Measurements from ENCODE around the gene CDA. TPM values are rescaled to one million over a fixed set of nuclear protein-coding genes. Genes with fewer than 3 reads are reported as not detected.
A peak's percentile ranks its signal among the peaks of the same experiment; 100 is the strongest.

CDA gene
- total RNA-seq, 2 experiments from 2014 or later, result 0.38 to 0.50 TPM

GRCh38 chr1:20589331-20590278 lies 708 bp downstream of the CDA start:
- TF ChIP-seq, protein P1, sequence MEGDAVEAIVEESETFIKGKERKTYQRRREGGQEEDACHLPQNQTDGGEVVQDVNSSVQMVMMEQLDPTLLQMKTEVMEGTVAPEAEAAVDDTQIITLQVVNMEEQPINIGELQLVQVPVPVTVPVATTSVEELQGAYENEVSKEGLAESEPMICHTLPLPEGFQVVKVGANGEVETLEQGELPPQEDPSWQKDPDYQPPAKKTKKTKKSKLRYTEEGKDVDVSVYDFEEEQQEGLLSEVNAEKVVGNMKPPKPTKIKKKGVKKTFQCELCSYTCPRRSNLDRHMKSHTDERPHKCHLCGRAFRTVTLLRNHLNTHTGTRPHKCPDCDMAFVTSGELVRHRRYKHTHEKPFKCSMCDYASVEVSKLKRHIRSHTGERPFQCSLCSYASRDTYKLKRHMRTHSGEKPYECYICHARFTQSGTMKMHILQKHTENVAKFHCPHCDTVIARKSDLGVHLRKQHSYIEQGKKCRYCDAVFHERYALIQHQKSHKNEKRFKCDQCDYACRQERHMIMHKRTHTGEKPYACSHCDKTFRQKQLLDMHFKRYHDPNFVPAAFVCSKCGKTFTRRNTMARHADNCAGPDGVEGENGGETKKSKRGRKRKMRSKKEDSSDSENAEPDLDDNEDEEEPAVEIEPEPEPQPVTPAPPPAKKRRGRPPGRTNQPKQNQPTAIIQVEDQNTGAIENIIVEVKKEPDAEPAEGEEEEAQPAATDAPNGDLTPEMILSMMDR (IDR thresholded peaks at IDR 0.05), result no peak
- no peak overlapping the region for H3K4me3 Mint-ChIP-seq
- ATAC-seq (ENCODE audit: poor library complexity), result no peak
- peaks cover 0 to 11% of the 10 kb centered on the region in 2 experiments for H3K9me3 ChIP-seq (ENCODE audit: control insufficient read depth in 1 of 2, insufficient read depth in 1 of 2, low read length in 2 of 2)
- H3K4me1 Mint-ChIP-seq (ENCODE audit: low read depth), result peaks cover 6% of the 10 kb centered on the region
- H3K27me3 ChIP-seq (ENCODE audit: control insufficient read depth in 1 of 2, insufficient read depth in 2 of 2, low read length in 2 of 2), result peaks cover 24 to 40% of the 10 kb centered on the region in 2 experiments
- H3K9me3 Mint-ChIP-seq, result no peaks in the 10 kb centered on the region
- peaks cover 82% of the 10 kb centered on the region for H3K27me3 Mint-ChIP-seq
- peak in 2 of 14 experiments; percentile 40 to 52 for DNase-seq
- peak overlapping the region; percentile 18 for H3K4me3 ChIP-seq (ENCODE audit: low read length)
- H3K27ac Mint-ChIP-seq, result no peak overlapping the region
- H3K36me3 Mint-ChIP-seq (ENCODE audit: low read depth), result no peaks in the 10 kb centered on the region
- H3K36me3 ChIP-seq (ENCODE audit: insufficient read depth, low read length), result no peaks in the 10 kb centered on the region
- ChIA-PET CTCF (no interaction called here), POLR2A (no interaction called here)
- intact Hi-C loops (cut with DNase I, micrococcal nuclease), result no loop called here
- H3K27ac ChIP-seq (ENCODE audit: low read depth in 1 of 2, low read length in 2 of 2), result no peak overlapping the region
- H3K4me1 ChIP-seq (ENCODE audit: insufficient read depth, low read length), result peaks cover 5% of the 10 kb centered on the region

- Histone ChIP-seq H3K4me1 (ENCODE audit: insufficient read depth, low read length) (peaks cover 5% of the 10 kb centered on the region), H3K4me3 (ENCODE audit: low read length) (peak overlapping the region; percentile 18), H3K9me3 (ENCODE audit: control insufficient read depth in 1 of 2, insufficient read depth in 1 of 2, low read length in 2 of 2) (peaks cover 0 to 11% of the 10 kb centered on the region in 2 experiments), H3K27ac (ENCODE audit: low read depth in 1 of 2, low read length in 2 of 2) (no peak overlapping the region), H3K27me3 (ENCODE audit: control insufficient read depth in 1 of 2, insufficient read depth in 2 of 2, low read length in 2 of 2) (peaks cover 24 to 40% of the 10 kb centered on the region in 2 experiments), H3K36me3 (ENCODE audit: insufficient read depth, low read length) (no peaks in the 10 kb centered on the region)
- no peaks in the 10 kb centered on the region for H3K9me3 Mint-ChIP-seq
- peaks cover 76% of the 10 kb centered on the region for H3K27me3 Mint-ChIP-seq
- peaks cover 6% of the 10 kb centered on the region for H3K4me1 Mint-ChIP-seq (ENCODE audit: low read depth)
- H3K27ac Mint-ChIP-seq, result no peak overlapping the region
- ATAC-seq (ENCODE audit: poor library complexity) (no peak), DNase-seq (peak in 2 of 14 experiments; percentile 19 to 36)
- TF ChIP-seq, protein P1 (IDR thresholded peaks at IDR 0.05), result no peak
- H3K4me3 Mint-ChIP-seq, result no peak overlapping the region
- POLR2A ChIA-PET, result no interaction called here
- no peaks in the 10 kb centered on the region for H3K36me3 Mint-ChIP-seq (ENCODE audit: low read depth)
- intact Hi-C loops (cut with DNase I, micrococcal nuclease), result no loop called here
- CTCF ChIA-PET, result no interaction called here
Observed at GRCh38 chr1:20590306-20590777, 1.4 kb downstream of the CDA start.

- H3K4me1 Mint-ChIP-seq (ENCODE audit: low read depth), result peaks cover 6% of the 10 kb centered on the region
- no peaks in the 10 kb centered on the region for H3K36me3 Mint-ChIP-seq (ENCODE audit: low read depth)
- CTCF ChIA-PET, result no interaction called here
- no peak for DNase-seq
- peaks cover 3% of the 10 kb centered on the region for H3K4me1 ChIP-seq (ENCODE audit: insufficient read depth, low read length)
- no peak overlapping the region for H3K4me3 ChIP-seq (ENCODE audit: low read length)
- POLR2A ChIA-PET, result no interaction called here
- TF ChIP-seq, protein P1 (IDR thresholded peaks at IDR 0.05), result no peak
- no peak overlapping the region for H3K27ac ChIP-seq (ENCODE audit: low read depth in 1 of 2, low read length in 2 of 2)
- H3K9me3 ChIP-seq (ENCODE audit: control insufficient read depth in 1 of 2, insufficient read depth in 1 of 2, low read length in 2 of 2), result peaks cover 0 to 5% of the 10 kb centered on the region in 2 experiments
- intact Hi-C loops (cut with DNase I, micrococcal nuclease), result no loop called here
- no peaks in the 10 kb centered on the region for H3K36me3 ChIP-seq (ENCODE audit: insufficient read depth, low read length)
- H3K4me3 Mint-ChIP-seq, result no peak overlapping the region
- peaks cover 51% of the 10 kb centered on the region for H3K27me3 Mint-ChIP-seq
- H3K27me3 ChIP-seq (ENCODE audit: control insufficient read depth in 1 of 2, insufficient read depth in 2 of 2, low read length in 2 of 2), result peaks cover 19 to 31% of the 10 kb centered on the region in 2 experiments
- H3K27ac Mint-ChIP-seq, result no peak overlapping the region
- no peak for ATAC-seq (ENCODE audit: poor library complexity)
- no peaks in the 10 kb centered on the region for H3K9me3 Mint-ChIP-seq
Observed at GRCh38 chr1:20593756-20594155, 4.9 kb downstream of the CDA start.
